Stimulated activated CD4-positive, alpha-beta T cell treated with anti-CD3 and anti-CD28 coated beads, Interleukin-1b, Interleukin-23, amount 100 ng/mL, for 4 hours (primary cell): Measurements from ENCODE around the gene GATA3.
"Not testable (repeated sequence)": the region's sequence is repeated elsewhere in the genome, so short reads cannot be mapped to it uniquely, and the experiment has no call there.

ENCODE experiments used
- DNase-seq, 2 donors: peaks; one replicate each; pipeline ENCODE4 v3.0.0-alpha.2; 2020; ENCODE audit warnings: low read depth in 2 of 2

GATA3 gene

DNA sequence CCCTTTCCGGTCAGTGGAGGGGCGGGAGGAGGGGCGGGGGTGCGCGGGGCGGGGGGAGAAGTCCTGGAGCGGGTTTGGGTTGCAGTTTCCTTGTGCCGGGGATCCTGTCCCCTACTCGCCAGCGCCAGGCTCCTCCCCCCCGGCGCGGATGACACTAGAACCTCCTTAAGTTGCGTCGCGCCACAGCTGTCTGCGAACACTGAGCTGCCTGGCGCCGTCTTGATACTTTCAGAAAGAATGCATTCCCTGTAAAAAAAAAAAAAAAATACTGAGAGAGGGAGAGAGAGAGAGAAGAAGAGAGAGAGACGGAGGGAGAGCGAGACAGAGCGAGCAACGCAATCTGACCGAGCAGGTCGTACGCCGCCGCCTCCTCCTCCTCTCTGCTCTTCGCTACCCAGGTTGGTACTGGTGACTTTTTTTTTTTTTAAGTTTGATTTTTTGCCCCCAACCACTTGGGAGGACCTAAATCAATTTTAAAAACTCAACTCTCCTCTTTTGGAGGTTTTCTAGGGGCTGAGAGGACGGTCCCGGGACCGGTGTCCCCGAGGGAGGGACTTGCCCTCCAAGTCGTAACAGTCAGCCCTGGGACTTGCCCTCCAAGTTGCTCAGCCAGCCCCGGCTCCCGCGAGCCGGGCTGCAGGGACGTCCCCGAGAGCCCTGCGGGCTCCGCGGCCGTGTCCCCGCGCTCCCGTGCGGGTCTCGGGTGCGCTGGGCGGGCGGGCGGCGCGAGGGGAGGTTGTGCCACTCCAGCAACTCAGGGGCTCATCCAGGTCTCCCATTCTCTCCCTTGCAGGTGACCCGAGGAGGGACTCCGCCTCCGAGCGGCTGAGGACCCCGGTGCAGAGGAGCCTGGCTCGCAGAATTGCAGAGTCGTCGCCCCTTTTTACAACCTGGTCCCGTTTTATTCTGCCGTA, at the start of gene GATA3:
GATA3 (plus strand) TSS at position 195 of the 914 bp plus-strand sequence. CDS start 968 bp downstream, outside the sequence.
- DNase-seq, result peak; percentile 50 to 73

DNA sequence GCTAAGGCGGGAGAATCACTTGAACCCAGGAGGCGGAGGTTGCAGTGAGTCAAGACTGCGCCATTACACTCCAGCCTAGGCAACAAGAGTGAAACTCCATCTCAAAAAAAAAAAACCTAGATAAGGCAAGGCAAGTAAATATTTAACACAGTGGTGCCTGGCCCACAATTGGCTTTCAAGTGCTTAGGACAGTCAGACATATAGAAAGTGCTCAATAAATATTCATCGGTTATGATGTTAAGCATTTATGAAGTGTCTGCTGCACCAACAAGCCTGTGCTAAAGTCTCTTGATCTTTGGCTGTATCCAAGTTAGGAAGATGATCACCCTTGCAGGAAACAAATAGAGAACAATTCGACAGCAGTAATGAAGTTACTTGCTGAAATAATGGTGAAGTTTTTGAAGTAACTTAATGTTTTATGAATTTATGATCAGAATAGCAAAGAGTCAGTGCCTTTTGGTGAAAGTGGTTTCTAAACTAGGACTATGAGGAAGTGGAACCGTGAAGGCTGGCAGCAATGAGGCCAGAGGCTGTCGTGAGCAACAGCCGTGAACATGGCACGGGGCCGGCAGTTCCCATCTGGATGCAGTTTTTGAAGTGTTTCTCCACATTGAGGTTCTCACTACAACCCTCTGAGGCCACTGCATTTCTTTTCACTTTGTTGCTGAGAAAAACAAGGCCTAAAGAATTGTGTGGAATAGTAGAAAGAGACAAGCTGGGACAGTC, 48.1 kb upstream of the GATA3 start:
- DNase-seq, result no peak

DNA sequence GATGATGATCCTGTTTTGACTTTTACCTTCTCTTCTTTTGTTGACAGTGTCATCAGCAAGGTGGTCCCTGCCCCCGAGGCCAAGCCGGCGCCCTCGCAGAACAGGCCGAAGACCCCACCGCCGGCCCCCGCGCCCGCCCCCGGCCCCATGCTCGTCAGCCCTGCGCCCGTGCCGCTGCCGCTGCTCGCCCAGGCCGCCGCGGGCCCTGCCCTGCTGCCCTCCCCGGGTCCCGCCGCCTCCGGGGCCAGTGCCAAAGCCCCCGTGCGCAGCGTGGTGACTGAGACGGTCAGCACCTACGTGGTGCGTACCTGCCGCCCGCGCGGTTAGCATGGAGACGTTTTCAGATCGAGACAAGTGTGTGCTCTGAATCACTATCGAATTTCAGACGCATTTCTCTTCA, 45.5 kb upstream of the GATA3 start:
- DNase-seq, result no peak

DNA sequence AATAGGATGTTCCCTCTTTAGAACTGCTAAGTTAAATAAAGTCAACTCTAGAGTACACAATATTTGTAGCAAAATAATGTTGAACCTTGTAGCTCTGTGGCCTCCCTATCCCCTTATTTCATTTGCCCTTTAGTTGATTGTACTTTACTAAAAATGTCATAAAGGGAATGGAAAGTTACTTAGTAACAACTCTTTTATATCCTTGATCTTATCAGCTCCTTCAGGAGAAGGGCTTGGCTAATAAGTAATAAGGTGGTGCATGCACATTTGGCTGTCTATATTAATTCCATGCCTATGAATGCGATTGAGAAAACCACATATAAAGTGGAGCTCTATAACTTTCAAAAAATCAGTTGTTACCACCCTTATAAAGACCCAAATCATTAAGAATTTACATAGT, 41.5 kb upstream of the GATA3 start:
- DNase-seq, result no peak

DNA sequence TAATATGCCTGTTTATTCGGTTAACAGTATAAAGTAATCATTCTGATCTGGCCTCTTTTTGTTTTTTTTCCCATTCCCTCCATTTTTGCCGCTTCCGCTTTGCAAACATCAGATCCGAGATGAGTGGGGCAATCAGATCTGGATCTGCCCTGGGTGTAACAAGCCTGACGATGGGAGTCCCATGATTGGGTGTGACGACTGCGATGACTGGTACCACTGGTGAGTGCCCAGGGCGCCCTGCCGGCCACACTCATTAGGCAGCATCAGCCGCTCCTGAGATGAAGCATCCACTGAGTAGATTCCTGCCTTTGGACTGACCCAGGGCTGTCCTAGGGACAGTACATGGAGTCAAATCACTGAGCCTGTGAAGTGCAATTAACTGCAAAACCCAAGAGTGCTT, 40.9 kb upstream of the GATA3 start:
- no peak for DNase-seq

DNA sequence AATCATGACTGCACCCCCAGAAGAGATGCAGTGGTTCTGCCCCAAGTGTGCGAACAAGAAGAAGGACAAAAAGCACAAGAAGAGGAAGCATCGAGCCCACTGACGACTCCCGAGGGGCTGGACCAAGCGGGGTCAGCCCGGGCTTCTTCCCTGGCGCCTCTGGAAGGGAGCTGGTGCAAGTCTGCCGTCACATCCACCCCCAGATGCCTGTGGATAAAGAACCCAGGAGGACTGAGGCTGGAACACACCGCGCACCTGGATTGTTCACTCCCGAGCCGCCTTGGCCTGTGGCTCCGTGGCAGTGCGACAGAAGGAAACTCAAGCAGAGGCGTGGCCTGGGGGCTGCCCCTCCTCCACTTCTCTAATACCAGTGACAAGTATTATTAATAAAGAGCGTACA, 39.8 kb upstream of the GATA3 start:
- DNase-seq, result no peak

DNA sequence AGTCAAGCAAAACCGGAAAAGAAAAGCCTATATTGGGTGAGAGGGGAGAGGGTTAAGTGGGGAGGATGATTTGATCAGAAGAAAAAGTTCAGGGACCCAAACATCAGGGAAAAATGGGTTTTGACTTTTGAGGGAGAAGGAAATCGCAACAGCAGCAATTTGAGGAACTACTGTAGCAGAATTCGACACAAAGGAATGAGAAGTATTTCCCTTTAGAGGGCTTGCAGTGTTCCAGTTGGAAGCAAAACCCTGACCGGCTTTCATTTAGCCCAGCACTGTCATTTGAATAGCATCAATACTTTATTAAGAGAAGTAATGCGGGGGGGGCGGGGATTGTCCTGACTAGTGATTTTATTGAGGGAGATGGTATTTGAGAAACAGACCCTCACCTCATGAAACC, 37.2 kb upstream of the GATA3 start:
- DNase-seq, result no peak

DNA sequence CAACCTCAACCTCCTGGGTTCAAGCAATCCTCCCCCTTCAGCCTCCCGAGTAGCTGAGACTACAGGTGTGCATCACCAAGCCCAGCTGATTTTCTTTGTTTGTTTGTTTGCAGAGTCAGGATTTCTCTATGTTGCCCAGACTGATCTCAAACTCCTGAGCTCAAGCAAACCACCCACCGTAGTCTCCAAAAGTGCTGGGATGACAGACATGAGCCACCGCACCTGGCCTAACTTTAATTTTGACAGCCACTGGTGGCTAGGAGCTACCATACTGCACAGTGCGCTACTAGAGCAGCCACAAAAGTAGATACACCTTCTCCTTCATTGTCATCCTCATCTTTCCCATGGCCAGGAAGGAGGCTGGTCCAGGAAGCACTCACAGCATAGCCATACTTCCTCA, 31.2 kb upstream of the GATA3 start:
- no peak for DNase-seq

DNA sequence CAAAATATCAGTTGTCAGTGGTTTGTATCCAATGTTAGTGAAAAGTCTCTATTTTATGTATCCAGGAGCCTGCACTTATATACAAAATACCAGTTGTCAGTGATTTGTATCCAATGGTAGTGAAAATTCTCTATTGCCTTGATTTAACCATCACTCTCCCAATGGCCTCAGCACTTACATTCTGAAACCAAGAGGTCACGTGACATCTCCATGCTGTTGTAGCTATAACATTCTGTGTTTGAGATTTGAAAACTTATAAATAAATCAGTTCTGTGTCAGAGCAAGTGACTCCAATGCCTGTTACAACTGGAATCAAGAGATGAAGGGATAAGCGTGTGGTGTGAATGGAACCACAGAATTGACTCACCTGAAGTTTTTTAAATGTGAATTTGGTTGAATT, 30.6 kb upstream of the GATA3 start:
- no peak for DNase-seq

DNA sequence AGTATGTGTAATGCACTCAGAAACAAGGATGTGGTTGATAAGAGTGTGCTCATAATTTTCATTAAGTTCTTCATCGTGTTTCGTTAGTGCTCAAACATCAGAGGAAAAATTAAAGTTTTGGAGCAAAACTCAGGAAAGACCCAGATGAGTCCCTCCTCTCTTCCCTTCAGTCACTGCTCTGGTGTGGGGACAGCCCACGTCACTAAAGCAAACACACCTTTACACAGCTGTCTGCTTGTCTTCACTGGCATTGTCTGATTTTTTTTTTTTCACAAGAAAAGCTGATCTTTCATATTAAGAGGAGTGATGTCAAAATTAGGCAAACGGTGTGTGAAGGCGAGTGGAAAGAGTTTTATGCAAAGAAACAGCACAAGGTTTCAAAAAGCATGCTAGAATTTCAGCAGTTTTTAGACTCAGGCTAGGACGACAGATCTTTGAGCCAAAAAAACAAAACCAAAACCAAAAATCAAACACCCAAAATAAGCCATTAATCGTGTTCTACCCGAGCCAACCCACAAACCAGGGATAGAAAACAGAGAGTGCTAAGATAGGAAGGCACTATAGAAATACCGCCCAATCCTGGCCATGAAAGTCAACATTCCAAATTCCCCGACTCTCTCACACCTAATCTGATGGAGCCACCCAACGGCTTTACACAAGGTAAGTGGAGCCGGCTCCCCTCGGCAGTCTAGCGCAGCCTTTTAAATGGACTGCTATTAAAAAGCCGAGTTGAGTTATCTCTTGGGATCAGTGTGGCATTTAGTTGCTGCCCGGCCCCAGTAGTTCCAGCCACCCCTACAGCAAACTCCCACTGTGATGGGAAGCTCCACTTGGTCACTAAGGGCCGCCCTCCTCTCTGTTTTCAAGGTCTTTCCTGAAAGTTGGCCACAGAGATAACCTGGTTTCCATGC, 27.9 kb upstream of the GATA3 start:
- DNase-seq, result no peak

DNA sequence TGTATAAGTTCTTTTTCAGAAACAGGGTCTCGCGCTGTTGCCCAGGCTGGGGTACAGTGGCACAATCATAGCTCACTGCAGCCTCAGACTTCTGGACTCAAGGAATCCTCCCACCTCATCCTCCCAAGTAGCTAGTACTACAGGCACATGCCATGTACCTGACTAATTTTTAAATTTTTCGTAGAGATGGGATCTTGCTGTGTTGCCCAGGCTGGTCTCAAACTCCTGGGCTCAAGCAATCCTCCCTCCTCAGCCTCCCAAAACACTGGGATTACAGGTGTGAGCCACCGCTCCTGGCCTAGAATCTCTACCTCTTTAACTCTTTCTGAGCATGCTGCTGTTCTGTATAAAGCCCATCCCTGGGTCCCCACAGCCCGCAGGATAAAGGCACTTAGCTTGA, 23.3 kb upstream of the GATA3 start:
- DNase-seq, result not testable (repeated sequence)

DNA sequence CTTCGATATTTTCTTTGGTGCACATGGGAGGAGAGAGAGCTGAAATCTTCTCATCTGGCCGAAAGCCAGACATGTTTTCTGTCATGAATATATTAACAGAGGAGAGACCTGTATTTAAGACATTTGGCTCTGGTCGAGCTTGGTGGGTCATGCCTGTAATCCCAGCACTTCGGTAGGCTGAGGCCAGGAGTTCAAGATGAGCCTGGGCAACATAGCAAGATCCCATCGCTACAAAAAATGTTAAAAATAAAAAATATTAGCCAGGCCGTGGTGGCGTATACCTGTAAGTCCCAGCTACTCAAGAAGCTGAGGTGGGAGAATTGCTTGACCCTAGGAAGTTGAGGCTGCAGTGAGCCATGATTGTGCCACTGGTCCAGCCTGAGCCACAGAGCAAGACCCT, 21.9 kb upstream of the GATA3 start:
- DNase-seq, result no peak

DNA sequence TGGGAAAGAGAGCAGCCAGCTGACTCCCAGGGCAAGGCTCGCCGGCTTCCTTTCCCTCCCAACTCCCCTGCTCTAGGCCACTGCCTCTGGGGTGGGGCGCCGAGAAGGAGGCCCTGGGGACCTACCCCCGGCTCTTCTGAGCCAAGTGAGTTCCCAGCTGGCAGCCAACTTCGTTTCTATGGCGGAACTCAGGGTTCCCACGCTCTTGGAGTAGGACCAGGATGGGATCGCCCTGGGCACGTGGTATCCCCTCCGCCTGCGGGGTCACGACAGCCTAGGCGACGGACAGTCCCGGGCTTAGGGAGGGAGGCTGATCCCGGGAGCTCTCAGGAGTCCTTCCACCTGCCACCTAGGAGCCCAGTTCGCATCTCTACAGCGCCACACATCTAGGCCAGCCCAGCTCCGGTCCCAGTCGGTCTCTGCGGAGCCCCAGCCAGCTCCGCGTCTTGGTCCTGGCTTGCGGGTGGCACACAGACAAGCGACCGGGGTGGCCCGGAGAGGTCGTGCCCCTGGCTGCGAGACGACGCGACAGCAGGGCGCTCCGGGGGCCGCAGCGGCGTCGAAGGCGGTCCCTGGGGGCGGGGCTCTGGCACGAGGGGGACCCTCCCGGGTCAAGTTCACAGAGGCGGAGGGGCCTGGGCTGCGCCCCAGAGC, 20.5 kb upstream of the GATA3 start:
- DNase-seq, result no peak

DNA sequence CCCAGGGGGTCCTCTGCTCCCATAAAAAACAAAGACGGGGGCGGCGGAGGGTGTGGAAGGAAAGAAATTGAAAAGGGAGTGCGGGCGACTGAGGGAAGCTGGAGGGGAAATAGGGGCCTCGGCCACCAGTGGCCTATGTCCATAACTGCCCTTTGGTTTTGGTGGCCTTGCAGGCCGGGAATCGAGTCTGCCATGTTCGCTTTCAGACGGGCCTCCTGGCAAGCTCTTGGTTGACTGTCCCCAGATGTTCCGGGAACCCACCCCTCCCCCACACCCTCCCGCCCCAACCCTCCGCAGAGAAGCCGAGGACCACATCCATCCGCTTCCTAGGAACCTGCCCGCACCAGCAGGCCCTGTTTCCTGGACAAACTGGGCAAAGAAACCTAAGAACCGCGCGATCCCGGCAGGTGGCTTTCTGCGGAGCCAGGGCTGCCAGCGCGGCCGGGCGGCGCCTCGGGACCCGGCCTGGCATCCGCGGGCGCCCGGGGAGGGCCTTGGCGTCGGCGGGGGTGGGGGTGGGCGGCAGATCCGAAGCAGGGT, 20.0 kb upstream of the GATA3 start:
- DNase-seq, result no peak

DNA sequence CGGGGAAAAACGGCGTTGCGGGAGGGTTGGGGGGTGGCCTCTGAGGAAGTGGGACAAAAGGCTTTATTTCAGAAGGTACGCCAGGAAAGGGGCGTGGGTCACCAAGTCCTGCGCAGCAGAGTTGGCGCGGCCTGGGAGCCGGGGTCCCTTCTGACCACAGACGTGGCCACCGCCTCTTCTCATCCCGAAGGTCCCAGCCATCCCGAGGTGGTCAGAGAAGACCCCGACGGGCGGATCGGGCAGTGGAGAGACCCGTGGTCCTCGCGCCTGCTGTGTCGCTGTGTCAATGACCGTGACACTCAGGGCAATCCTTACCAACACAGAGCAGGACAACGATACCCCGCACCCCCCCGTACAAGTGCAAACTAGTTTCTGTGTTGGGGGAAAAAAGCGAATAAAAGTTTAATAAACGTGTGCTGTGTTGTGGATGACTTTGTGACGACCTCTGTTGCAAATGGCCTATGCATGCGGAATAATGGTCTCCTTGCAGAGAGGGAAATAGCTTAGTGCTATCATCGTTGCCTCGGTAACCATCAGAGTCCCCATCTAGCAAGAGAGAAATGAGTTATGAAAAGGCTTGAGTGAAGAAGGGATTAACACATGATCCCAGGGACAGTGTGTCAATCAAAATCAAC, 19.4 kb upstream of the GATA3 start:
- no peak for DNase-seq

DNA sequence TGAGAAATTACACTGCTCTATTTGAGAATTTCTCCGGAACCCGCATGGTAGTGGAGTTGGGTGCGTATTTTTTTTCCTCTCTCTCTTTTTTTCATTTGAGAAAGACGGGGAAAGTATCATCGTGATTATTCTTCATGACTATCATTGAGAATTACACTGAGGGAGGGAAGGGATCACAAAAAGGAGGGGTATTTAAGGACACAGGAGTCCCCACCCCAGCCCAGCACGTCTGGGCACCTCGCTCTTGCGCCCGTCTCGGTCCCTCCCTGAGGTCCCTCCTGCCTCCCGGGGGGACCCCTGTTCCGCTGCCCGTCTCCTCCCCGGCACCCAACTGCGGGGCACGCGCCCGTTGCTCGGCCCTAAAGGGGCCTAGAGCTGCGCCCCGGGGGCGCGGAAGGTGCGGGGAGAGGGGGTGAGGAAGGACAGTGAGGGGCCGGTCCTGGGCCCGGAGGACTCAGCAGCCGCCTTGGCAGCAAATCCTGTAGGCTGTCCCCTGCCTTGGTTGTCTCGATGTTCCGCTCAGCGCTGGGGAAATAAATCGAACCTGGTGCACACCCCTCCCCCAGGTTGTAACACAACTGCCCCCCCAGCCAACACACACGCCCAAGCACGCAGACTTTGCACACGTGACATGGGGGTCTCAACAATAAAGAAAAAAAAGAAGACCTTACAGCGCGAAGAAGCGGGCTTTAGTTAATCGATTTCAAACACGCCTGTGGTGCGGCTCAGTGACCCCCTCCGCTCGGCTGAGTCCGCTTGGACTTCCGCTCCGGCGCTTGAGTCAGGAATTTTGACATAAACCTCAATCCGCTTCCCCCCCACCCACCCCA, 18.6 kb upstream of the GATA3 start:
- no peak for DNase-seq

DNA sequence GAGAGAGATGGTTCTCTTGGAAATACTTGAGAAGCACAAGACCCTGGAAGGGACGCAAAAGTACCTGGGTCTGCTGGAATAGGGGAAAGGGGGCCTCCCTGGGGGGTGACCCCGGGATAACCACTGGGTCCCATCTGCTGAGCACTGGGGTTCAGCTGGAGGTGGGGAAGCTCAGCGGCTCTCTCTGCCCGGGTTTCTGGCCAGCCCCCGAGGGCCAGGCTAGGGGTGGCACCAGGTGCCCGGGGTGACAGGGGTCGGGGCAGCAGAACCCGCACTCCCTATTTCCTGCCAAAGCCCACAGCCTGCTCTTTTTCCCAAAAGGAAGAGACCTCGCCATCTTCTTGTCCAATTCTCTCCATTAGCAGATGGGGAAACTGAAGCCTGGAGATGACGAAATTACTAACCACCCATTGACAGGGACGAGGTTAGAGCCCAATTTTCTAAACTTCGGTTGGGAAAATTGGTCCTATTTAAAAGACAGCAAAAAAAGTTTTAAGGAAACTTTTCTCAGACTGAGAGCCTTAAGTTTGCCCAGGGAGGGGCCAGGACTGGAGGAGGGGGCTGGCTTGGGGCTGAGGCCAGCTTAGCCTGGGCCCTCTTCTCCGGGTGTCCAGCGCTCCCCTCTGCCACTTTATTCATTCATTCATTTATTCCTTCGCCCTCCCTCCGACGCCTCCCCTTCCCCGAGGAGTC, 17.8 kb upstream of the GATA3 start:
- no peak for DNase-seq

DNA sequence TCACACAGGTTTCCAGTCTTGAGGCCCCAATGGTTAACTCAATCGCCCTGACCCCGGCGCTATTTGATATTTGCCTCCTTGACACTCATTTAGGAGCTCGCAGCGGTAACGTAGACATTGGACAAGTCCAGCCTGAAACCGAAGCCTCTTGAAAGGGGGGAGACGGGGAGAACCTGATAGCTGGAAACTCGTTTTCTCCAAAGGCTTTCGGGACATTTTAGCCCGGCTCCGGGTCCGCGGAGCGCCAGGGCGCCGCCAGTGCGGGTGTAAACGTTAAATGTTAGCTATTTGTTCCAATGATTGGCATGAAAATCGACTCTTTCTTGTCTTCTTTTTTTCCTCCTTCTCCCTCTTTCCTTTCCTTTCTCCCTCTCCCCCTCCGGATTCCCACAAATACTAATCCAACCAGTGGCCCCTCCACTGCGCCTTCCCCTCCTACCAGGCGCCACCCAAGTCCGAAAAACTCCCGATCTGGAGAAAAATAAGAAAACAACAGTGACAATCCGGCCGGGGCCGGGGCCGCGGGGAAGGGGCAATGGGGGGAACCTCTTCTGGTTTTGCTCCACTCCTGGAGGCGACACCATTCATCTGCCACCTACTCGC, 17.2 kb upstream of the GATA3 start:
- no peak for DNase-seq
